ENCODE measurements around the gene FBXL22. TPM values are rescaled to one million over a fixed set of nuclear protein-coding genes. Genes with fewer than 3 reads are reported as not detected.

Gene FBXL22
- total RNA-seq, 1 experiment from 2014 or later, result 0.90 TPM

DNA sequence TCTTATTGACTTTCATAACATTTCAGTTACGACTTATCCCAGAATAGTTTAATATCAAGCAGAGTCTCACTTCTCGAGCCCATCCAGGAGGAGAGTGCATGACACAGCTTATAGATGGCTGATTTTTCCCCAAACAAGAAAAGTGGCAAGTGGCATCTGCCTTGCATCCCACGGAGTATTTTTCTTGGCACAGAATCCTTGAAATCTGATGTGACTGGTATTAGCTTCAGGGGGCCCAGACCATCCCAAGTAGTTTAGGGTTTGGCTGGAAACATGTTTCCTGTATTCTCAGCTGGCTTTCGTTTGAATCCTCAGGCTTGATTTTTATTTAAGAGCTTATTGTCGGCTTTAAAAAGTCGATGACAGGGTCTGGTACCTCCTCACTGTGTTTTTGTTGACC is 20.7 kb upstream of the FBXL22 start:
- Histone ChIP-seq H3K36me3 (replicated peaks; ENCODE audit: control insufficient read depth, insufficient read depth, low read length) (no peaks in the 10 kb centered on the region), H3K4me3 (ENCODE audit: insufficient read depth, low read depth, low read length) (no peak overlapping the region), H3K27me3 (ENCODE audit: control insufficient read depth, insufficient read depth, low read length) (no peaks in the 10 kb centered on the region)
- no peak for DNase-seq

DNA sequence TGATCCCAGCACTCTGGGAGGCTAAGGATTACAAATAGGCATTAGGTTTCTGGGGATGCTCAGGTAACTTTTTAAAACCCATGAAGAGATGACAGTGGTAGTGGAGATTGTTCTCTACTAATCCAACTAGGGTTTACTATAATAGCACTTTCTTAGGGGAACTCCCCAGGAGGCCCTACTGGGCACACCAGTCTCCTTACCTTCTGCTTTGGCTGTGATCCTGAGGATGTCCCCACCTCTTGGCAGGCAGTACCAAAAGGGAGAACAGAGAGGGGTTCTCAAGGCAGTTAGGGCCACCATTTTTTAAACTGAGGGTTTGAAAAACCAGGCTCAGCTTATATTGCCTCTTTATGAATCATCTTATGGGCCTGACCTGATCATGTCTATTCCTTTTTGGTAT is 15.0 kb upstream of the FBXL22 start:
- no peak for DNase-seq
- H3K36me3 ChIP-seq (replicated peaks; ENCODE audit: control insufficient read depth, insufficient read depth, low read length), result no peaks in the 10 kb centered on the region
- H3K4me3 ChIP-seq (ENCODE audit: insufficient read depth, low read depth, low read length), result no peak overlapping the region
- H3K27me3 ChIP-seq (ENCODE audit: control insufficient read depth, insufficient read depth, low read length), result no peaks in the 10 kb centered on the region

DNA sequence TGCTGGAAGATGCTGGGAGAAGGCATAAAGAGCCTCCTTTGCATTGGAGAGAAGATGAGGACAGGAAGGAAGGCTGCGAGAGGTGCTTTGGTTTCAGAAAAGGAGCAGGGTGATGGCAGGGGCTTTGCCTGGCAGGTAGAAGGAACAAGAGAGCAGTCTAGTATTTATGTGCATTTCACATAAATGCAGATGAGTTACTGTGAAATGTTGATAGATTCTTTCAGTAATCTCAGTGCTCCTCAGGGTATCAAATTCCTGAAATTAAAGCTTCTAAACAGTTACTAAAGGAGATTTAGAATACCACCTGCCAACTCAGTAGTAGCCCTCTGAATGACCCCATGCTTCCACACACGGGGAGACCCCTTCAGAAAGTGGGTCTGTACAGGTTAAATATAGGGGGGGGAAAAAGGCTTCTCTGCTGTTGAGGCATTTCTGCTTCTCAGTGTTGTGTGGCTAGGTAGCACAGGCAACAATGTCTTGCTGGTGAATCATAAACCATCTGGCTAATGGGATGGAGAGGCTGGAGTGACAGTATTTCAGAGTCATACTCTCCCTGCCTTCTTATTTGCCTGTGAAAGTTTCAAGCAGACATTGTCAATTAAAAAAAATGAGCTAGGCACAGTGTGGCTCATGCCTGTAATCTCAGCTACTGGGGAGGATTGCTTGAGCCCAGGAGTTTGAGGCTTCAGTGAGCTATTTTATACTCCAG is 14.3 kb upstream of the FBXL22 start:
- Histone ChIP-seq H3K36me3 (replicated peaks; ENCODE audit: control insufficient read depth, insufficient read depth, low read length) (no peaks in the 10 kb centered on the region), H3K4me3 (ENCODE audit: insufficient read depth, low read depth, low read length) (no peak overlapping the region), H3K27me3 (ENCODE audit: control insufficient read depth, insufficient read depth, low read length) (no peaks in the 10 kb centered on the region)
- DNase-seq, result no peak

DNA sequence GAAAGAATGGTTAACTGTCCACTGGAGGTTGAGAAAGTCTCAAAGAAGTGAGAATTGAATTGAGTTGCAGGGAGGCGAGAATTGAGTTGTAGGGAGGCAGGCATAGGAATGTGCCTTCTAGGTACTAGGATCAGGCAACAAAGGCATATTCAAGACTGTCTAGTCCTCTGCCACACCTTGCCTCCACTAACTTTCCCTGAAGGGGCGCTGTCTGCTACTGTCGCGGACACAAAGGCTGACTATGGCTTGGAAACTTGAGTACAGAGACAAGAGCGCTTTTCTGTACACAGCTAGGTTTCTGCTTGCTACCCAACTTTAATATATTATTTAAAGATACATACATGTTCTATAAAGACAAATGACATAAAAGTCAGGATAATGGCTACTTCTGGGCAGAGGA is 10.4 kb upstream of the FBXL22 start:
- H3K4me3 ChIP-seq (ENCODE audit: insufficient read depth, low read depth, low read length), result no peak overlapping the region
- H3K36me3 ChIP-seq (replicated peaks; ENCODE audit: control insufficient read depth, insufficient read depth, low read length), result no peaks in the 10 kb centered on the region; the same call in 1 of the 2 replicates
- no peaks in the 10 kb centered on the region for H3K27me3 ChIP-seq (ENCODE audit: control insufficient read depth, insufficient read depth, low read length)
- no peak for DNase-seq

GRCh38 chr15:63587527-63587926 is 9.7 kb upstream of the FBXL22 start:
- DNase-seq, result no peak
- Histone ChIP-seq H3K27me3 (ENCODE audit: control insufficient read depth, insufficient read depth, low read length) (no peaks in the 10 kb centered on the region), H3K36me3 (replicated peaks; ENCODE audit: control insufficient read depth, insufficient read depth, low read length) (no peaks in the 10 kb centered on the region; the same call in 1 of the 2 replicates), H3K4me3 (ENCODE audit: insufficient read depth, low read depth, low read length) (no peak overlapping the region)

- no peaks in the 10 kb centered on the region; the same call in 1 of the 2 replicates for H3K36me3 ChIP-seq (replicated peaks; ENCODE audit: control insufficient read depth, insufficient read depth, low read length)
Measured at GRCh38 chr15:63588826-63589225, 8.4 kb upstream of the FBXL22 start.

DNA sequence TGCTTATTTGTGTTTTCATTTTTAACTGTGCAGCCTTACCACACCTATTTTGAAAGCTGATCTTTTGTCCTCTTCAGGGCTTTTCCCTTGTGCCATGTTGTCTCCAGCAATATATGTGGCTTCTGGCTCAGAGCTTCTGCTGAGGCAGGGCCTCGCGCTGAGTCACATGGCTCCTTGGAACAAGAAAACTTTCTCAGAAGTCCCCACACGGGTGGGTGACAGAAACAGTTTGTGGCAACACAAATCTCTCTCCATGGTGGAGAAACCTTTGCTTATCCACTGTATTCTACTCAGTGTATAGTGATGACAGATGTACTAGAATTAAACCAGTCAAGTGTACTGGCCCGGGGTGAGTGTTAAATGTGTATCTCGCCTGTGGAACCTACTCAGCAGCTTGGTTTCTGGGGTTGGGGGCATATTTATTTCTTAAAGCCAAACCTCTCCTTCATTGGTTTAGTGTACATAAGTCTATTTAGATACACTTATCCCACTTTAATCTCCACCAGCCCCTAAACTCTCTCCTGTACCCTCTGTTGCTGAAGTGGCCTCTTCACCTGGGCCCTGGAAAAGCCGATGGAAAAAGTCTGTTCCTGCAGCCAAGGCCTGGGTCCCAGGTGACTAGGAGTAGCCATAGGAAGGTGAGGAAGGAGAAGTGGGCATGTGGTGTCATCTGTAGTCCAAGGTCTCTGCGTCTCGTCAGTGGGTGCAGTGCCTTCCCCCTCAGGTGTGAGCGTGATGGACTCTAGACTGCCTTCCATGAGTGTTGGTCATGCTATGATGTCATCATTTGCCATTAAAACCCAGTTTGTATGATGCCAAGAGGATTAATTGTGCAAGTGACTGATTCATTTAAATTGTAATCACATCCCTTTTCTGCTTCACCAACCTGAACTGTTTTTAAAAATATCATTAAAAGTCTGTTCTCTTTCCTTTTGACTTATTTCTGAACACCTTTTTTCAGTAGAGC is 3.2 kb upstream of the FBXL22 start:
- no peak overlapping the region for H3K4me3 ChIP-seq (ENCODE audit: insufficient read depth, low read depth, low read length)
- H3K36me3 ChIP-seq (replicated peaks; ENCODE audit: control insufficient read depth, insufficient read depth, low read length), result no peaks in the 10 kb centered on the region; the same call in 1 of the 2 replicates
- no peak for DNase-seq
- H3K27me3 ChIP-seq (ENCODE audit: control insufficient read depth, insufficient read depth, low read length), result no peaks in the 10 kb centered on the region

More at GRCh38 chr15:63588826-63589225, 8.4 kb upstream of the FBXL22 start:
- DNase-seq, result no peak
- H3K27me3 ChIP-seq (ENCODE audit: control insufficient read depth, insufficient read depth, low read length), result no peaks in the 10 kb centered on the region
- H3K4me3 ChIP-seq (ENCODE audit: insufficient read depth, low read depth, low read length), result no peak overlapping the region

- H3K4me3 ChIP-seq (ENCODE audit: insufficient read depth, low read depth, low read length), result no peak overlapping the region
- DNase-seq, result no peak
- H3K27me3 ChIP-seq (ENCODE audit: control insufficient read depth, insufficient read depth, low read length), result peaks cover 4% of the 10 kb centered on the region
- H3K36me3 ChIP-seq (replicated peaks; ENCODE audit: control insufficient read depth, insufficient read depth, low read length), result no peaks in the 10 kb centered on the region; the same call in 1 of the 2 replicates
Measured at GRCh38 chr15:63595065-63595464, 2.1 kb upstream of the FBXL22 start.

- no peaks in the 10 kb centered on the region for H3K36me3 ChIP-seq (replicated peaks; ENCODE audit: control insufficient read depth, insufficient read depth, low read length)
- H3K4me3 ChIP-seq (ENCODE audit: insufficient read depth, low read depth, low read length), result no peak overlapping the region
- peaks cover 10% of the 10 kb centered on the region for H3K27me3 ChIP-seq (ENCODE audit: control insufficient read depth, insufficient read depth, low read length)
- no peak for DNase-seq
Measured at GRCh38 chr15:63595688-63596087, 1.5 kb upstream of the FBXL22 start.

DNA sequence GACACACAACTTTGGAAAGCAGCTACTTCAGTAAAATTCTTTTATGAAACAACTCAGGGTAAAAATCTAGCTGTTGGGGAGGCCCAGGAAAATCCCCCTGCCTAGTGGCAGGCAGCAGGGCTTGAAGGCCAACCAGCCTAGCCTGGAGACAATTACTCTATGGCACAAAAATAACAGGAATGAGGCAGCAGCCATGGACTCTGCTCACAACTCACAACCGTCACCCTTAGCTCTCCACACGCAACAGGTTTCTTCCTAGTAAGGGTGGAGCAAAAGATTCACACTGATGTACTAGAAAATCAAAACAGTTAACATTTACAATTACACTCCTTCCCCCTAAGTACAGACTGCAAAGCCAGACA is 530 bp upstream of the FBXL22 start:
- Histone ChIP-seq H3K36me3 (replicated peaks; ENCODE audit: control insufficient read depth, insufficient read depth, low read length) (no peaks in the 10 kb centered on the region), H3K4me3 (ENCODE audit: insufficient read depth, low read depth, low read length) (no peak overlapping the region), H3K27me3 (ENCODE audit: control insufficient read depth, insufficient read depth, low read length) (peaks cover 18% of the 10 kb centered on the region)
- DNase-seq, result no peak

GRCh38 chr15:63597821-63598220 is 634 bp downstream of the FBXL22 start:
- no peak for DNase-seq
- Histone ChIP-seq H3K36me3 (replicated peaks; ENCODE audit: control insufficient read depth, insufficient read depth, low read length) (no peaks in the 10 kb centered on the region), H3K27me3 (ENCODE audit: control insufficient read depth, insufficient read depth, low read length) (peaks cover 27% of the 10 kb centered on the region), H3K4me3 (ENCODE audit: insufficient read depth, low read depth, low read length) (no peak overlapping the region)

- H3K27me3 ChIP-seq (ENCODE audit: control insufficient read depth, insufficient read depth, low read length), result peaks cover 27% of the 10 kb centered on the region
- H3K36me3 ChIP-seq (replicated peaks; ENCODE audit: control insufficient read depth, insufficient read depth, low read length), result no peaks in the 10 kb centered on the region
- no peak overlapping the region for H3K4me3 ChIP-seq (ENCODE audit: insufficient read depth, low read depth, low read length)
- no peak for DNase-seq
Measured at GRCh38 chr15:63598473-63599400, 1.6 kb downstream of the FBXL22 start.

DNA sequence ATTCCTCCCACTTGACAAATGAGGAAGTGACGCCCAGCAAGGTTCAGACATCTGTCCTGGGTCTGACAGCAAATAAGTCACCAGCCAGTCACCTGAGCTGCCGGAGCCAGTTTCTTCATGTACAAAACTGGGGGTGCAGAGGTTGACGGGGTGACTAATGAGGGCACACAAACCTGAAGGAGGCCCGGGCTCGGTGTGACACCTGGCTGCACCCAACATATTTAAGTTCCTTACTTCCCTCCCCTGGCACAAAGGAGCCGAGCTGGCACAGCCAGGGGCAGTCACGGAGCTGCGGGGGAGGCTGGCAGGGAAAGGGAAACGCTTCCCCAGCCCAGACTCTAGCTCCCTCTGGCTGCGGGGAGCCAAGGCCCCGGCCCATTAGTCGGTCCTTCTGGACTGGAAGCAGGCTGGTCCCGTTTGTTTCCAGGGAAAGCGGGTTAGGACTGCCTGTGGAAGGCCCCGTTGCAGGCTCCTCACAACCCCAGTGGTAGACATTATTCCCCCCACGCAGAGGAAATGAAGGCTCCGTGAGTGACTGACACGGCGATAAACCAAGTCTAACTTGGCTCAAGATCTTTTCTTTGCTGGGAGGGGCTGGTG is 2.3 kb downstream of the FBXL22 start:
- peak overlapping the region; percentile 62 for H3K4me3 ChIP-seq (ENCODE audit: insufficient read depth, low read depth, low read length)
- peaks cover 27% of the 10 kb centered on the region for H3K27me3 ChIP-seq (ENCODE audit: control insufficient read depth, insufficient read depth, low read length)
- DNase-seq, result peak; percentile 81
- no peaks in the 10 kb centered on the region for H3K36me3 ChIP-seq (replicated peaks; ENCODE audit: control insufficient read depth, insufficient read depth, low read length)
